HG02642 (cell line): ENCODE data around the gene ADAMTS10.
"Not testable (repeated sequence)": the region's sequence is repeated elsewhere in the genome, so short reads cannot be mapped to it uniquely, and the experiment has no call there.

Source experiments
- ATAC-seq: cut with Tn5 transposase; IDR thresholded peaks from one replicate; pipeline ENCODE4 v1.9.1; 2021; ENCODE audit warnings: mild to moderate bottlenecking; ENCODE audit not compliant: unreplicated experiment, poor library complexity

The ADAMTS10 gene

GRCh38 chr19:8567522-8568172 is 42.9 kb downstream of the ADAMTS10 start:
- no peak for ATAC-seq

GRCh38 chr19:8566855-8567254 is 43.7 kb downstream of the ADAMTS10 start:
- no peak for ATAC-seq

- not testable (repeated sequence) for ATAC-seq
These were observed 45.6 kb downstream of the ADAMTS10 start for GRCh38 chr19:8564866-8565265.

- ATAC-seq = no peak
These were observed 49.3 kb downstream of the ADAMTS10 start for GRCh38 chr19:8561075-8561764.

GRCh38 chr19:8558325-8558724 is 52.2 kb downstream of the ADAMTS10 start:
- ATAC-seq = no peak

GRCh38 chr19:8557642-8558238 is 52.8 kb downstream of the ADAMTS10 start:
- ATAC-seq = no peak

- ATAC-seq = not testable (repeated sequence)
These were observed 56.8 kb downstream of the ADAMTS10 start for GRCh38 chr19:8553729-8554128.

- no peak for ATAC-seq
These were observed 57.7 kb downstream of the ADAMTS10 start for GRCh38 chr19:8552810-8553209.

- no peak for ATAC-seq
These were observed 60.4 kb downstream of the ADAMTS10 start for GRCh38 chr19:8550070-8550469.

- ATAC-seq = no peak
These were observed 64.8 kb downstream of the ADAMTS10 start for GRCh38 chr19:8545743-8546142.

- ATAC-seq = no peak
These were observed 66.3 kb downstream of the ADAMTS10 start for GRCh38 chr19:8544168-8544567.

- no peak for ATAC-seq
These were observed 70.8 kb downstream of the ADAMTS10 start for GRCh38 chr19:8539621-8540149.

- ATAC-seq = no peak
These were observed 73.4 kb downstream of the ADAMTS10 start for GRCh38 chr19:8537099-8537498.

- ATAC-seq = no peak
These were observed 74.2 kb downstream of the ADAMTS10 start for GRCh38 chr19:8536282-8536681.

GRCh38 chr19:8532225-8532624 is 78.3 kb downstream of the ADAMTS10 start:
- no peak for ATAC-seq

- ATAC-seq = no peak
These were observed 79.0 kb downstream of the ADAMTS10 start for GRCh38 chr19:8531470-8531869.
